ENCODE data around the gene IL34.
A peak's percentile ranks its signal among the peaks of the same experiment; 100 is the strongest.

GRCh38 chr16:70653809-70654771, 7.7 kb downstream of the IL34 start:
- TF ChIP-seq CTCF (IDR thresholded peaks at IDR 0.05; ENCODE audit: insufficient read depth, low read length) (peak; percentile 59), POLR2AphosphoS5 (IDR thresholded peaks at IDR 0.05; ENCODE audit: low read depth) (no peak), GABPA (IDR thresholded peaks at IDR 0.05; ENCODE audit: low read depth) (no peak), REST (IDR thresholded peaks at IDR 0.05; ENCODE audit: insufficient replicate concordance, low read depth) (no peak), SPI1 (IDR thresholded peaks at IDR 0.05; ENCODE audit: borderline replicate concordance, low read depth) (no peak)

Data from HL-60 (cell line).